Thyroid gland (tissue), 4 donors: ENCODE results near the gene EHBP1L1.

Experiments used
- POLR2A ChIP-seq, 2 donors: fragments of 450-650 bp; IDR thresholded peaks; one replicate each; pipeline ENCODE4 v1.6.1; 2017; ENCODE audit warnings: antibody characterized with exemption in 2 of 2, mild to moderate bottlenecking in 2 of 2, moderate library complexity in 1 of 2
- TF ChIP-seq, protein P1 (sequence below), 6 experiments: fragments of 200-600 bp in 3 of 6; fragments of 450-650 bp in 3 of 6; sonication (generic) in 3 of 6; IDR thresholded peaks; one replicate each; pipeline ENCODE4 v1.5.1; 2016 to 2019; ENCODE audit warnings: antibody characterized with exemption in 6 of 6, mild to moderate bottlenecking in 2 of 6, inconsistent platforms in 1 of 6, moderate library complexity in 1 of 6

DNA sequence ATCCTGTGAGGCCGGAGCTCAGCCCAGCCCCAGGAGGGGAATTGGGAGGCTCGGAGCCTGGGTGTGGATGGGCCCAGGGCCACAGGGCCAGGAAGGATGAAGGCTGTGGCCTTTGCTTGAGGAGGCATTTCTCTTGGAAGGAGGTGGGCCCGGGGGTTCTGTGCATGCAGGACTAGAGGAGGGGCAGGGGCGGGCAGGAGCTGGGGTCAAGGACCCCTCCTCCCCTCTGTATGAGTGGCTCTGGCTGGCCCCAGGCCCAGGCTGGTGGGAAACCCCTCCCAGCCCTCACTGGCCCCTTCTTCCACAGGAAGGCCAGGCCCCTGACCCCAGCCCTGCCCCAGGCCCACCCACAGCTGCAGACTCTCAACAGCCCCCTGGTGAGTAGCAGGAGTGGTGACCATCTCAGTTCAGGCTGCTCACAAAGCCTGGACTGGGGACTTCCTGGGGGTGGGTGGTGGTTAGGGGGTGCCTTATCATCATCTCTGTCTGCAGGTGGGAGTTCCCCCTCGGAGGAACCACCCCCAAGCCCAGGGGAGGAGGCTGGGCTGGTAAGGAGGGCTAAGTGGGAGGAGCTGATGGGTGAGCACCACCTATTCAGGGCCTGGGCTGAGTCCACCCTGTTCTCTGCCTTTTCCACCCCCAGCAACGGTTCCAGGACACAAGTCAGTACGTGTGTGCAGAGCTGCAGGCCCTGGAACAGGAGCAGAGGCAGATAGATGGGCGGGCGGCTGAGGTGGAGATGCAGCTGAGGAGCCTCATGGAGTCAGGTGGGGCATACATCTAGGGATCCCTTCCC lies 13.8 kb downstream of the EHBP1L1 start:
- TF ChIP-seq, protein P1, sequence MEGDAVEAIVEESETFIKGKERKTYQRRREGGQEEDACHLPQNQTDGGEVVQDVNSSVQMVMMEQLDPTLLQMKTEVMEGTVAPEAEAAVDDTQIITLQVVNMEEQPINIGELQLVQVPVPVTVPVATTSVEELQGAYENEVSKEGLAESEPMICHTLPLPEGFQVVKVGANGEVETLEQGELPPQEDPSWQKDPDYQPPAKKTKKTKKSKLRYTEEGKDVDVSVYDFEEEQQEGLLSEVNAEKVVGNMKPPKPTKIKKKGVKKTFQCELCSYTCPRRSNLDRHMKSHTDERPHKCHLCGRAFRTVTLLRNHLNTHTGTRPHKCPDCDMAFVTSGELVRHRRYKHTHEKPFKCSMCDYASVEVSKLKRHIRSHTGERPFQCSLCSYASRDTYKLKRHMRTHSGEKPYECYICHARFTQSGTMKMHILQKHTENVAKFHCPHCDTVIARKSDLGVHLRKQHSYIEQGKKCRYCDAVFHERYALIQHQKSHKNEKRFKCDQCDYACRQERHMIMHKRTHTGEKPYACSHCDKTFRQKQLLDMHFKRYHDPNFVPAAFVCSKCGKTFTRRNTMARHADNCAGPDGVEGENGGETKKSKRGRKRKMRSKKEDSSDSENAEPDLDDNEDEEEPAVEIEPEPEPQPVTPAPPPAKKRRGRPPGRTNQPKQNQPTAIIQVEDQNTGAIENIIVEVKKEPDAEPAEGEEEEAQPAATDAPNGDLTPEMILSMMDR (IDR thresholded peaks at IDR 0.05), result no peak
- TF ChIP-seq POLR2A (IDR thresholded peaks at IDR 0.05), result no peak
